Smooth muscle cell (in vitro differentiated cells): ENCODE results near the gene IKZF3. TPM values are rescaled to one million over a fixed set of nuclear protein-coding genes. Genes with fewer than 3 reads are reported as not detected.

Source experiments
- DNase-seq: peaks from one replicate; lab custom pipeline; 2025; ENCODE audit not compliant: unreplicated experiment; lab: John Stamatoyannopoulos, UW
- H2AFZ ChIP-seq: fragments of 200-600 bp; sonication (generic); 2 replicates; pipeline ENCODE4 v1.6.0; 2016; ENCODE audit warnings: antibody characterized with exemption, low read depth, mild to moderate bottlenecking
- H3F3A ChIP-seq: fragments of 200-600 bp; sonication (generic); 2 replicates; pipeline ENCODE4 v1.6.0; 2017; ENCODE audit warnings: antibody characterized with exemption, low read depth
- H3K27ac ChIP-seq: fragments of 200-600 bp; sonication (generic); 2 replicates; pipeline ENCODE4 v1.5.1; 2016; ENCODE audit warnings: low read depth, mild to moderate bottlenecking
- H3K27me3 ChIP-seq: fragments of 200-600 bp; sonication (generic); 2 replicates; pipeline ENCODE4 v1.6.1; 2016; ENCODE audit warnings: low read depth, mild to moderate bottlenecking
- H3K36me3 ChIP-seq: fragments of 200-600 bp; sonication (generic); 2 replicates; pipeline ENCODE4 v1.5.1; 2016; ENCODE audit warnings: low read depth
- H3K4me1 ChIP-seq: fragments of 200-600 bp; sonication (generic); 2 replicates; pipeline ENCODE4 v1.5.1; 2016; ENCODE audit warnings: low read depth
- H3K4me2 ChIP-seq: fragments of 200-600 bp; sonication (generic); 2 replicates; pipeline ENCODE4 v1.6.0; 2016; ENCODE audit warnings: mild to moderate bottlenecking
- H3K4me3 ChIP-seq: fragments of 200-600 bp; sonication (generic); 2 replicates; pipeline ENCODE4 v1.5.1; 2016; ENCODE audit warnings: mild to moderate bottlenecking
- H3K79me2 ChIP-seq: fragments of 200-600 bp; sonication (generic); 2 replicates; pipeline ENCODE4 v1.6.0; 2016; ENCODE audit warnings: low read depth, mild to moderate bottlenecking
- H3K9ac ChIP-seq: fragments of 200-600 bp; sonication (generic); 2 replicates; pipeline ENCODE4 v1.6.0; 2016; ENCODE audit warnings: low read depth
- H3K9me3 ChIP-seq: fragments of 200-600 bp; sonication (generic); replicated peaks from 2 replicates; pipeline ENCODE4 v1.5.1; 2016; ENCODE audit warnings: low read depth
- H4K20me1 ChIP-seq: fragments of 200-600 bp; sonication (generic); 2 replicates; pipeline ENCODE4 v1.6.0; 2016; ENCODE audit warnings: low read depth
- CTCF ChIP-seq: fragments of 200-600 bp; sonication (generic); IDR thresholded peaks from 2 replicates; pipeline ENCODE4 v1.5.1; 2017; ENCODE audit warnings: borderline replicate concordance, mild to moderate bottlenecking, antibody characterized with exemption; ENCODE audit not compliant: insufficient read depth, poor library complexity, severe bottlenecking
- WGBS: methylation state at CpG from one replicate; pipeline ENCODE4 v1.1.7; 2016; ENCODE audit warnings: low lambda C conversion rate; 5-methylcytosine and 5-hydroxymethylcytosine counted together
- polyA plus RNA-seq: library from polyadenylated mRNA; unstranded; fragments of >200 nt; fragmentation: Nextera tagmentation; extraction: Ambion mirVana; gene quantifications from 2 replicates; pipeline ENCODE4 v1.2.1, GENCODE V29; 2016
- total RNA-seq: library from RNA; depleted of rRNA; stranded (reverse); fragments of >200 nt; gene quantifications from 2 replicates; pipeline ENCODE4 v1.2.3, GENCODE V29; 2014

IKZF3 gene
- total and polyA plus RNA-seq, 2 experiments from 2014 or later: under 0.01 TPM; not detected in 1

- no peak for DNase-seq
- Histone ChIP-seq H3F3A (no peaks in the 10 kb centered on the region), H3K4me3 (no peak overlapping the region), H3K9me3 (no peaks in the 10 kb centered on the region), H4K20me1 (no peaks in the 10 kb centered on the region), H3K27ac (no peak overlapping the region), H3K4me2 (no peak overlapping the region), H3K4me1 (no peaks in the 10 kb centered on the region), H3K79me2 (no peaks in the 10 kb centered on the region), H3K9ac (no peak overlapping the region), H3K36me3 (no peaks in the 10 kb centered on the region), H2AFZ (no peak overlapping the region), H3K27me3 (peaks cover 36% of the 10 kb centered on the region)
- TF ChIP-seq CTCF: no peak
- WGBS: 70% methylated on average over 4 of the region's 4 CpGs
These were observed 17.9 kb downstream of the IKZF3 start for GRCh38 chr17:39846205-39846604.

GRCh38 chr17:39845052-39845846, 18.9 kb downstream of the IKZF3 start:
- H4K20me1 ChIP-seq: no peaks in the 10 kb centered on the region
- no peaks in the 10 kb centered on the region for H3K36me3 ChIP-seq
- 86% methylated on average over 8 of the region's 8 CpGs for WGBS
- no peak overlapping the region for H2AFZ ChIP-seq
- H3K9me3 ChIP-seq: no peaks in the 10 kb centered on the region
- no peak for DNase-seq
- no peak overlapping the region for H3K4me3 ChIP-seq
- H3K27me3 ChIP-seq: peaks cover 36% of the 10 kb centered on the region
- no peaks in the 10 kb centered on the region for H3F3A ChIP-seq
- H3K4me2 ChIP-seq: no peak overlapping the region
- TF ChIP-seq CTCF: no peak
- no peak overlapping the region for H3K27ac ChIP-seq
- no peaks in the 10 kb centered on the region for H3K4me1 ChIP-seq
- no peak overlapping the region for H3K9ac ChIP-seq
- H3K79me2 ChIP-seq: no peaks in the 10 kb centered on the region

GRCh38 chr17:39841134-39841683, 22.9 kb downstream of the IKZF3 start:
- no peaks in the 10 kb centered on the region for H3F3A ChIP-seq
- H3K4me1 ChIP-seq: no peaks in the 10 kb centered on the region
- no peaks in the 10 kb centered on the region for H4K20me1 ChIP-seq
- H3K27ac ChIP-seq: no peak overlapping the region
- no peaks in the 10 kb centered on the region for H3K9me3 ChIP-seq
- no peak overlapping the region for H2AFZ ChIP-seq
- no peak overlapping the region for H3K4me2 ChIP-seq
- no peak for DNase-seq
- WGBS: 73% methylated on average over 2 of the region's 2 CpGs
- H3K9ac ChIP-seq: no peak overlapping the region
- H3K4me3 ChIP-seq: no peak overlapping the region
- H3K79me2 ChIP-seq: no peaks in the 10 kb centered on the region
- H3K36me3 ChIP-seq: no peaks in the 10 kb centered on the region
- no peak for TF ChIP-seq CTCF
- peaks cover 7% of the 10 kb centered on the region for H3K27me3 ChIP-seq
